Measurements from ENCODE around the gene AGBL1.
"Not testable (repeated sequence)": the region's sequence is repeated elsewhere in the genome, so short reads cannot be mapped to it uniquely, and the experiment has no call there.

AGBL1 gene

GRCh38 chr15:87031540-87032230, 952.0 kb downstream of the AGBL1 start:
- no peak for DNase-seq

DNA sequence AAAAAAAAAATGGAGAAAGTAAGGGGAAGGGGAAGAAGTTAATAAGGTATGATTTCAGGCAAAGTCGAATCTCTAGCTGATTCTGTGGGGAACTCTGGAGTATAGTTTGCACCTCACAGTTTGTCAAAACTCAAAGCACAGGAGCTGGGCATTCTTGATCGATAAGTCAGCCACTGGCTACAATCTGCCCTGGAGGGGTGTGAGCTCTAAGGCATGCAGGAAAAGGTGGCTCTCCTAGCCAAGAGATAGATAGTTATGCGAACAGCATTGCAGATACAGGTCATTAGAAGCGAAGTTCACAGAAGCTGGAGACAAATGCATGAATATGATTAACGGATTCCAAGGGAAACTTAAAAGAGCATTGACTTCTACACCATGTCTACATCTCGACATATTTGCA, 952.6 kb downstream of the AGBL1 start:
- DNase-seq, result no peak

GRCh38 chr15:87033056-87033455, 953.4 kb downstream of the AGBL1 start:
- DNase-seq, result no peak

GRCh38 chr15:87034886-87035285, 955.2 kb downstream of the AGBL1 start:
- no peak for DNase-seq

DNA sequence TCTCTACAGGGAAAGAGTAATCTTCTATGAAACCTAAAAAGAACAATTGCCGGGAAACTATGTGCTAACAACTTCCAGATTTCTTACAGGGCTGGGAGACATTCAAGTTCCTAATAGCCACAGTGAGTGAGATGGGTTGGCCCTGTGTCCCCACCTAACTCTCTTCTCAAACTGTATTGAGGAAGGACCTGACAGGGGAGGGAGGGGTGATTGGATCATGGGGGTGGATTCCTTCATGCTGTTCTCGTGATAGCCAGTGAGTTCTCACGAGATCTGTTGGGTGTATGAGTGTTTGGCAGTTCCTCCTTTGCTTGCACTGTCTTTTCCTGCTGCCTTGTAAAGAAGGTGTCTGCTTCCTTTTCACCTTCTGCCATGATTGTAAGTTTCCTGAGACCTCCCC, 958.7 kb downstream of the AGBL1 start:
- no peak for DNase-seq

DNA sequence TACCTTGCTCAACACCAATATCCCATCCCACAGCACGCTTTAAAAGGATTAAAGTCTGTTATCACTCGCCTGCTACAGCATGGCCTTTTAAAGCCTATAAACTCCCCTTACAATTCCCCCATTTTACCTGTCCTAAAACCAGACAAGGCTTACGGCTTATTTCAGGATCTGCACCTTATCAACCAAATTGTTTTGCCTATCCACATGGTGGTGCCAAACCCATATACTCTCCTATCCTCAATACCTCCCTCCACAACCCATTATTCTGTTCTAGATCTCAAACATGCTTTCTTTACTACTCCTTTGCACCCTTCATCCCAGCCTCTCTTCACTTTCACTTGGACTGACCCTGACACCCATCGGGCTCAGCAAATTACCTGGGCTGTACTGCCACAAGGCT, 962.9 kb downstream of the AGBL1 start:
- DNase-seq, result not testable (repeated sequence)

DNA sequence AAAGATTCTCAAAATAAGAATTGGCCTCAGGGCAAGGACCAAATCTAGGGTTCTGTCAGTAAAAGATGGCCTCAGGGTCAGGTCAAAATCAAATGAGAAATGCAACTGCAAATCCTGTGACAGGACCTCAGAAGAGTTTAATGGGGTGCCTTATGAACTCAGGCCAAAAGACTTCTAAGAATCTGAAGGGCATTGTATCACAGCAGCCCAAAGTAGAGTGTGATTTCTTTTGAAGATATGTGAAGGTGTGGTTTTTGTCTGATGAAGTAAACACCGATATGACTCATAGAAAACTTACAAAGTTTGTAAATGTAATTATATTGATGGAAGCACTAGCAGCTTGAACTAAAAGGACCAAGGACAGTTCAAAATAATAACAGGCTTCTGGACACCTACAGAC, 966.1 kb downstream of the AGBL1 start:
- no peak for DNase-seq

DNA sequence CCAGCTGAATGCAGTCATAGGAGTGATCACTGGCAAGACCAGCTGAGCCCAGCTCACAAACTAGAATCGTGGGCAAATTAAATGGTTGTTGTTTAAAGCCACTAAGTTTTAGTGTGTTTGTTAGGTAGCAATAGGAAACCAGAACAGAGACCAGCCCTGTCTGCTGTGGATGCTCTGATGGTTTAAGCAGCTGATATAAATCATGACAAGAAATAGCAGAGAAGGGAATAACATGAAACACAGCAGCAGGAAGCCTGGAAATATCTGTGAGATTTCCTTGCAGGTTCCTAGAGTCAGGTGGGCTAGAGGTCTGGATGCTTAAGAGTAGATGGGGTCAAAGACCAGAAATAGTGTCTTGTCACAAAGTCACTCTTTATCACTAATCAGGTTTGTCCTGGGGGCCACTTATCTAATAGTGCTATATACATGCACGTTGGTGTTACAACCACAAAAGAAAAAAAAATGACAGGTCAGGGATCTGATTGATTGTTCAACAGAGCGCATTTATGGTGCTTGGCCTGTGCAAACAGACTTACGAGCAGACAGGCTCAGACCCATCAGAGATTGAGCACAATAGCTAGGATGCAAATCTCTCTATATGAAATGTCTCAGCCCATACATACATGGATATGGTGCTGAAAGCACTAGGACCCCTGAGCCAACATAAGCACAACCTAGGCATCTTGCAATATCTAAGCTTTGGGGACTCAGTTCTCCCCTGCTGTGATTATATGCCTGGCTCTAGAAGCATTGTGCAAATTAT, 967.7 kb downstream of the AGBL1 start:
- peak; percentile 1 for DNase-seq
